Renal pelvis (tissue), 4 donors: Measurements from ENCODE around the gene MAPT. TPM values are rescaled to one million over a fixed set of nuclear protein-coding genes. Genes with fewer than 3 reads are reported as not detected.
"Not testable (repeated sequence)": the region's sequence is repeated elsewhere in the genome, so short reads cannot be mapped to it uniquely, and the experiment has no call there.

Experiments used
- DNase-seq: peaks from one replicate; pipeline ENCODE4 v3.0.0-alpha.2; 2013
- polyA plus RNA-seq, 3 donors: library from polyadenylated mRNA; unstranded; fragments of 120-200 nt; gene quantifications; one replicate each; pipeline ENCODE4 v1.2.1, GENCODE V29; 2013; ENCODE audit not compliant: insufficient read length in 3 of 3

MAPT gene
- polyA plus RNA-seq, 3 donors, result 6.9 to 9.4 (median 8.4) TPM

- no peak for DNase-seq
Measured at GRCh38 chr17:45924332-45924820, 30.0 kb downstream of the MAPT start.

GRCh38 chr17:45925311-45925710, 31.0 kb downstream of the MAPT start:
- peak; percentile 42 for DNase-seq

GRCh38 chr17:45927247-45927646, 32.9 kb downstream of the MAPT start:
- DNase-seq, result no peak

GRCh38 chr17:45929344-45929743, 35.0 kb downstream of the MAPT start:
- DNase-seq, result no peak

- no peak for DNase-seq
Measured at GRCh38 chr17:45930420-45930951, 36.1 kb downstream of the MAPT start.

GRCh38 chr17:45931677-45932076, 37.3 kb downstream of the MAPT start:
- DNase-seq, result no peak

- no peak for DNase-seq
Measured at GRCh38 chr17:45934044-45934979, 40.0 kb downstream of the MAPT start.

- DNase-seq, result no peak
Measured at GRCh38 chr17:45935197-45935709, 40.9 kb downstream of the MAPT start.

GRCh38 chr17:45935710-45936509, 41.6 kb downstream of the MAPT start:
- no peak for DNase-seq

GRCh38 chr17:45936610-45937009, 42.3 kb downstream of the MAPT start:
- no peak for DNase-seq

- DNase-seq, result not testable (repeated sequence)
Measured at GRCh38 chr17:45937186-45937585, 42.8 kb downstream of the MAPT start.

- no peak for DNase-seq
Measured at GRCh38 chr17:45939395-45939794, 45.0 kb downstream of the MAPT start.

GRCh38 chr17:45940293-45940692, 45.9 kb downstream of the MAPT start:
- DNase-seq, result no peak

- no peak for DNase-seq
Measured at GRCh38 chr17:45940826-45941225, 46.5 kb downstream of the MAPT start.

- no peak for DNase-seq
Measured at GRCh38 chr17:45941395-45941794, 47.0 kb downstream of the MAPT start.

GRCh38 chr17:45942284-45942683, 47.9 kb downstream of the MAPT start:
- no peak for DNase-seq

- no peak for DNase-seq
Measured at GRCh38 chr17:45946841-45947256, 52.5 kb downstream of the MAPT start.

- DNase-seq, result no peak
Measured at GRCh38 chr17:45948498-45948880, 54.1 kb downstream of the MAPT start.

GRCh38 chr17:45948881-45949624, 54.7 kb downstream of the MAPT start:
- peak; percentile 58 for DNase-seq

- DNase-seq, result no peak
Measured at GRCh38 chr17:45949755-45950320, 55.5 kb downstream of the MAPT start.

GRCh38 chr17:45950888-45951287, 56.5 kb downstream of the MAPT start:
- DNase-seq, result no peak
